GM23248 (cell line): ENCODE results near the gene OR5C1. TPM values are rescaled to one million over a fixed set of nuclear protein-coding genes. Genes with fewer than 3 reads are reported as not detected.
A peak's percentile ranks its signal among the peaks of the same experiment; 100 is the strongest.

Source experiments
- DNase-seq: peaks from one replicate; pipeline ENCODE4 v3.0.0-alpha.2; 2015
- H2AFZ ChIP-seq: fragments of 200-600 bp; sonication (generic); 2 replicates; pipeline ENCODE4 v1.6.1; 2016; ENCODE audit warnings: antibody characterized with exemption
- H3F3A ChIP-seq: fragments of 200-600 bp; sonication (generic); 2 replicates; pipeline ENCODE4 v1.6.1; 2016; ENCODE audit warnings: mild to moderate bottlenecking, antibody characterized with exemption, mixed run types; ENCODE audit not compliant: insufficient read depth
- H3K27ac ChIP-seq: fragments of 200-600 bp; sonication (generic); 2 replicates; pipeline ENCODE4 v1.5.1; 2016; ENCODE audit warnings: mild to moderate bottlenecking
- H3K27me3 ChIP-seq: fragments of 200-600 bp; sonication (generic); replicated peaks from 2 replicates; pipeline ENCODE4 v1.6.1; 2016; ENCODE audit warnings: mild to moderate bottlenecking; ENCODE audit not compliant: insufficient read depth
- H3K36me3 ChIP-seq: fragments of 200-600 bp; sonication (generic); 2 replicates; pipeline ENCODE4 v1.6.1; 2016; ENCODE audit warnings: low read depth, mild to moderate bottlenecking
- H3K4me1 ChIP-seq: fragments of 200-600 bp; sonication (generic); 2 replicates; pipeline ENCODE4 v1.6.1; 2016; ENCODE audit warnings: mild to moderate bottlenecking; ENCODE audit not compliant: insufficient read depth
- H3K4me2 ChIP-seq: fragments of 200-600 bp; sonication (generic); one replicate; pipeline ENCODE4 v1.6.1; 2016; ENCODE audit warnings: mild to moderate bottlenecking; ENCODE audit not compliant: unreplicated experiment
- H3K4me3 ChIP-seq: fragments of 200-600 bp; sonication (generic); 2 replicates; pipeline ENCODE4 v1.5.1; 2016; ENCODE audit warnings: mild to moderate bottlenecking
- H3K79me2 ChIP-seq: fragments of 200-600 bp; sonication (generic); 2 replicates; pipeline ENCODE4 v1.6.1; 2016; ENCODE audit warnings: mild to moderate bottlenecking; ENCODE audit not compliant: insufficient read depth
- H3K9ac ChIP-seq: fragments of 200-600 bp; sonication (generic); 2 replicates; pipeline ENCODE4 v1.6.1; 2016; ENCODE audit warnings: mild to moderate bottlenecking
- H3K9me2 ChIP-seq: fragments of 200-600 bp; sonication (generic); 2 replicates; pipeline ENCODE4 v1.6.1; 2016; ENCODE audit warnings: mixed run types, mild to moderate bottlenecking, moderate library complexity; ENCODE audit not compliant: insufficient read depth
- H3K9me3 ChIP-seq: fragments of 200-600 bp; sonication (generic); one replicate; pipeline ENCODE4 v1.6.1; 2017; ENCODE audit warnings: low read depth
- H4K20me1 ChIP-seq: fragments of 200-600 bp; sonication (generic); 2 replicates; pipeline ENCODE4 v1.6.0; 2016; ENCODE audit not compliant: insufficient read depth
- EZH2 ChIP-seq: fragments of 200-600 bp; sonication (generic); IDR thresholded peaks from 2 replicates; pipeline ENCODE4 v1.6.1; 2018; ENCODE audit warnings: antibody characterized with exemption, mild to moderate bottlenecking; ENCODE audit not compliant: insufficient read depth, poor library complexity, severe bottlenecking
- EZH2phosphoT487 ChIP-seq: fragments of 200-600 bp; sonication (generic); IDR thresholded peaks from 2 replicates; pipeline ENCODE4 v1.6.1; 2018; ENCODE audit warnings: antibody characterized with exemption, moderate library complexity, mild to moderate bottlenecking, low read depth; ENCODE audit not compliant: insufficient read depth
- WGBS, 2 experiments: methylation state at CpG; one replicate each; pipeline ENCODE4 v1.1.6; 2015 to 2017; ENCODE audit warnings: low lambda C conversion rate in 2 of 2, low coverage in 1 of 2; ENCODE audit errors: missing lambda C conversion rate in 2 of 2; 5-methylcytosine and 5-hydroxymethylcytosine counted together
- in situ Hi-C: fragments of 300-500 bp; cut with MboI; formaldehyde crosslinking; loops from 2 replicates; pipeline ENCODE4 v1.15.0; 2020
- polyA plus RNA-seq: library from polyadenylated mRNA; unstranded; fragments of >200 nt; fragmentation: Nextera tagmentation; extraction: Ambion mirVana; gene quantifications from 2 replicates; pipeline ENCODE4 v1.2.1, GENCODE V29; 2016
- total RNA-seq: library from RNA; depleted of rRNA; stranded (reverse); fragments of >200 nt; shearing (Covaris generic); gene quantifications from 2 replicates; pipeline ENCODE4 v1.2.3, GENCODE V29; 2014

Gene OR5C1
- total and polyA plus RNA-seq, 2 experiments from 2014 or later, result not detected

DNA sequence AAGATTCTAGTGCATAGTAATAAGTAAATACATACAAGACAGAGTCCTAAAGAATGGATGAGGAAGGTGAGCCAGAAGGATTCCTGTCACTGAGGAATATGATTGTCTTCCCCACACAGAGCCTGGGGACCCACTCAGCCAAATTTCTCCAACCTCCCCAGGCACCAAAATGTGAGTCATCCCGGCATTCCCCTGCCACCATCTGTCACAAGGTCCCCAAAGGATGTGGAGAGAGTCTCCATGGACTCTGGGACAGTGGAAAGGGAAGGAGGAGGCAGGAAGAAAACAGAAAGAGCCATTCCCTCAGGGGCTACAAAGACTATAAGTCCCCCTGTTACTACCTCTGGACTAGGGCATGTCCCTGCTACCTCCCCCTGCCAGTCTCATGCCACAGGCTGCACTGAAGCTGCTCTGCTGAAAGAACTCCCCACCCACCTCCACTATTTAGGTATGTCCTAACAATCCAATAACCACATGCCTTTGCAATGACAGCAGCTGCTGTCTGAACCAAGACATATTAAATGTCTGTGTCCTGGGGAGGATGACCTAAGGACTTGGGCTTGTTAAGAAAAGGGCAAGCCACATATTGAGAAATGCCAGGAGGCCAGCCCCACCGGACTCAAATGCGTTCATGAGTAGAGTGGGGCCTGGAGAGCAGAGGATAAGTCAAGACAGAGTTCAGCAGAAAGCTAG is 10.7 kb upstream of the OR5C1 start:
- no peaks in the 10 kb centered on the region for H3K36me3 ChIP-seq
- TF ChIP-seq EZH2phosphoT487 (no peak), EZH2 (no peak)
- no peak overlapping the region for H3K4me3 ChIP-seq
- H3K27me3 ChIP-seq, result no peaks in the 10 kb centered on the region
- H3K79me2 ChIP-seq, result no peaks in the 10 kb centered on the region
- no peaks in the 10 kb centered on the region for H3K9me3 ChIP-seq
- H3K9ac ChIP-seq, result no peak overlapping the region
- in situ Hi-C loops, result no loop called here
- no peaks in the 10 kb centered on the region for H4K20me1 ChIP-seq
- peak; percentile 85 for DNase-seq
- H3F3A ChIP-seq, result peaks cover 9% of the 10 kb centered on the region; the same call in 1 of the 2 replicates
- H3K4me2 ChIP-seq, result peak overlapping the region; percentile 37
- peaks cover 20% of the 10 kb centered on the region for H3K4me1 ChIP-seq
- WGBS, 2 experiments, result 15 to 24% methylated on average over 3 of the region's 3 CpGs
- peak overlapping the region; percentile 48 for H3K27ac ChIP-seq
- no peak overlapping the region; the same call in 1 of the 2 replicates for H2AFZ ChIP-seq
- H3K9me2 ChIP-seq, result no peaks in the 10 kb centered on the region

DNA sequence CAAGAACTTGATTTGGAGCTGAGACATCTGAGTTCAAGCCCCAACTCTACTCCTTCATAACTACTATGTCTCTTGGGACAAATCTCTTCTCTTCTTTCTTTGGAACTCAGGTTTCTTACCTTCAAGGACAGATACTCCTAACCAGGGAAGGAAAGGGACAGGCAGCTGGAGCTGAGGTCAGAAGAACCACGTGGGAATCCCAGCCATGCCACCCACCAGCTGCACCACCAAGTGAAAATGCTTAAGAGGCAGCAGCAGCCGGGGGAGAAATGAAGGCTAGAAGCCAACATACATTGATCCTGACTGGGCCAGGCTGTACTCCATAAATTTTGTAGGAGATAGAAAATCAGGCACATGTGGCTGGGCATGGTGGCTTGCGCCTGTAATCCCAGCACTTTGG is 9.6 kb upstream of the OR5C1 start:
- WGBS, 2 experiments, result 56 to 57% methylated on average over 3 of the region's 3 CpGs
- H3K27ac ChIP-seq, result no peak overlapping the region
- H3K4me1 ChIP-seq, result peaks cover 20% of the 10 kb centered on the region
- peak overlapping the region; percentile 58 for H2AFZ ChIP-seq
- no peak overlapping the region for H3K4me3 ChIP-seq
- H3K27me3 ChIP-seq, result no peaks in the 10 kb centered on the region
- H3K4me2 ChIP-seq, result no peak overlapping the region
- H3K9me3 ChIP-seq, result no peaks in the 10 kb centered on the region
- H4K20me1 ChIP-seq, result no peaks in the 10 kb centered on the region
- H3K9ac ChIP-seq, result no peak overlapping the region
- TF ChIP-seq EZH2phosphoT487 (no peak), EZH2 (no peak)
- H3F3A ChIP-seq, result peaks cover 9% of the 10 kb centered on the region; the same call in 1 of the 2 replicates
- in situ Hi-C loops, result no loop called here
- H3K9me2 ChIP-seq, result no peaks in the 10 kb centered on the region
- no peak for DNase-seq
- no peaks in the 10 kb centered on the region for H3K36me3 ChIP-seq
- H3K79me2 ChIP-seq, result no peaks in the 10 kb centered on the region

DNA sequence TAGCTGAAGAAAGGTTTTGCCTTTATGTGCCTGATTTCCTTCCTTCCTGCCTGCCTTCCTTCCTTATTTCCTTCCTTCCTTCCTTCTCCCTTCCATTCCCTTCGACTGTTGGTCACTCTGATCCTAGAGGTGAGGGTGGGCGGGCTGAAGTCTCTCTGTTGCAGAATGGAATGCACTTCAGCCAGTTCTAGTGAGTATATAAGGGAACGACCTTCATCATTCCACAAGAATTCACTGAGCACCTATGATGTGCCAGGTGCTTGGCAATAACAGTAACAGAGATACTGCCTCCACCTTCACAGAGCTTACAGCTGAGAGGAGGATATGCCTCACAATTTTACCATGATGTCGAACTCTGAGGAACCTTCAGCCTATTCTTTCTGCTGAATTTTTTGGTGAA is 8.7 kb upstream of the OR5C1 start:
- in situ Hi-C loops, result no loop called here
- Histone ChIP-seq H3K36me3 (no peaks in the 10 kb centered on the region), H3K4me1 (peaks cover 21% of the 10 kb centered on the region), H3K9me2 (no peaks in the 10 kb centered on the region), H3F3A (peaks cover 9% of the 10 kb centered on the region; the same call in 1 of the 2 replicates), H3K27me3 (no peaks in the 10 kb centered on the region), H3K9me3 (no peaks in the 10 kb centered on the region), H4K20me1 (no peaks in the 10 kb centered on the region), H3K9ac (no peak overlapping the region), H3K4me2 (no peak overlapping the region), H3K79me2 (no peaks in the 10 kb centered on the region), H3K4me3 (no peak overlapping the region), H3K27ac (no peak overlapping the region), H2AFZ (no peak overlapping the region)
- WGBS, 2 experiments, result 57 to 77% methylated on average over 4 of the region's 4 CpGs
- DNase-seq, result no peak
- TF ChIP-seq EZH2 (no peak), EZH2phosphoT487 (no peak)

DNA sequence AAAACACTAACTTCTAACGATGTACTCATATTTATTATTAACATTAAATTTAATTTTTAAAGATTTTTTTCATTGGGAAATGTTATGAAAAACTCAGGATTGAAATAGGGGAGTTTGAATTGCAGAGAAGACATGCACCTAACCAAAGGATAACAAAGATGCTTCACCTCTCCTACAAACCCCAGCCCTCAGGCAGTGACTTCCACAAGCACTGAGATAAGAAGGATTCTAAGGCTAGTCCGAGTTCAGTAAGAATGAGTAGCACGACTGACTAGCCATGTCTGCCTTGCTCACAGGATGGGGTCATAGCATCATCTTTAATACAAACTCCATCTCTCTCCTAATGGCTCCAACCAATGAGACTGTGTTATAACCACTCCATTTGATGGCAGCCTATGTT is 7.1 kb upstream of the OR5C1 start:
- H3K27ac ChIP-seq, result no peak overlapping the region
- no peaks in the 10 kb centered on the region for H3K79me2 ChIP-seq
- DNase-seq, result no peak
- H3K9ac ChIP-seq, result no peak overlapping the region
- H3K9me2 ChIP-seq, result no peaks in the 10 kb centered on the region
- H3K36me3 ChIP-seq, result no peaks in the 10 kb centered on the region
- no peaks in the 10 kb centered on the region for H4K20me1 ChIP-seq
- H3K4me3 ChIP-seq, result no peak overlapping the region
- H3F3A ChIP-seq, result peaks cover 9% of the 10 kb centered on the region; the same call in 1 of the 2 replicates
- no peaks in the 10 kb centered on the region for H3K27me3 ChIP-seq
- in situ Hi-C loops, result no loop called here
- peaks cover 28% of the 10 kb centered on the region for H3K4me1 ChIP-seq
- H3K9me3 ChIP-seq, result no peaks in the 10 kb centered on the region
- no peak for TF ChIP-seq EZH2phosphoT487
- no peak for TF ChIP-seq EZH2
- WGBS, 2 experiments, result 47 to 55% methylated on average over 3 of the region's 3 CpGs
- no peak overlapping the region for H2AFZ ChIP-seq
- no peak overlapping the region for H3K4me2 ChIP-seq

DNA sequence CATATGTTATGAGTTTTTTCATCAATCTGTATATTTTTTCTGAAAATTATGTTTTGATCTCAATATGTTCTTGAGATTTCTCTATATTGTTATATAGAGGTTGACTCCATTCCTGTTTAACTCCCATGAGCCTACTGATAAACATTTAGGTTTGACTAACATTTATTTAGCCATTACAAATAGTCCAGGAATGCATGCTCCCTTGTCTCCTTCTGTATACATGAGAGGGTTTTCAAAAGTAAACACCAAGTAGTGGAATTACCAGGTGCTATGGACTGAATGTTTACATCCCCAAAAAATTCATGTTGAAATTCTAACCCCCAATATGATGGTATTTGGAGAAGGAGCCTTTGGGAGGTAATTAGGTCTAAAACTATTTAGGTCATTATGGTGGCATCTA is 3.5 kb upstream of the OR5C1 start:
- no peak overlapping the region for H3K4me2 ChIP-seq

More for the DNA sequence above, 3.5 kb upstream of the OR5C1 start:
- no peaks in the 10 kb centered on the region for H3K9me3 ChIP-seq
- H2AFZ ChIP-seq, result no peak overlapping the region
- no peaks in the 10 kb centered on the region for H4K20me1 ChIP-seq
- TF ChIP-seq EZH2 (no peak), EZH2phosphoT487 (no peak)
- no peaks in the 10 kb centered on the region for H3K36me3 ChIP-seq
- DNase-seq, result no peak
- H3K9me2 ChIP-seq, result no peaks in the 10 kb centered on the region
- H3K79me2 ChIP-seq, result no peaks in the 10 kb centered on the region
- no peak overlapping the region for H3K9ac ChIP-seq
- H3K4me1 ChIP-seq, result peaks cover 8% of the 10 kb centered on the region; the same call in 1 of the 2 replicates
- H3K27me3 ChIP-seq, result no peaks in the 10 kb centered on the region
- in situ Hi-C loops, result no loop called here
- no peak overlapping the region for H3K4me3 ChIP-seq
- H3K27ac ChIP-seq, result no peak overlapping the region
- no peaks in the 10 kb centered on the region for H3F3A ChIP-seq
